A673 (cell line): Measurements from ENCODE around the gene KCNQ1.

Source experiments
- CTCF ChIP-seq: fragments of 300-800, 200-600 bp; sonication (generic); conservative IDR thresholded peaks from 2 replicates; pipeline ENCODE4 v1.5.1; 2017; ENCODE audit warnings: low read depth, mild to moderate bottlenecking, antibody characterized with exemption, low read length, moderate library complexity, mixed read lengths
- EZH2 ChIP-seq: fragments of 200-600 bp; sonication (generic); IDR thresholded peaks from 2 replicates; pipeline ENCODE4 v1.6.1; 2017; ENCODE audit warnings: borderline replicate concordance, low read depth, mild to moderate bottlenecking, mixed read lengths, antibody characterized with exemption, low read length; ENCODE audit not compliant: poor library complexity, severe bottlenecking

GRCh38 chr11:2534957-2535672 lies 90.3 kb downstream of the KCNQ1 start:
- TF ChIP-seq CTCF, result no peak
- TF ChIP-seq EZH2, result no peak
